ENCODE data around the gene GOLGA6C.
"Not testable (repeated sequence)": the region's sequence is repeated elsewhere in the genome, so short reads cannot be mapped to it uniquely, and the experiment has no call there.

The GOLGA6C gene, protein sequence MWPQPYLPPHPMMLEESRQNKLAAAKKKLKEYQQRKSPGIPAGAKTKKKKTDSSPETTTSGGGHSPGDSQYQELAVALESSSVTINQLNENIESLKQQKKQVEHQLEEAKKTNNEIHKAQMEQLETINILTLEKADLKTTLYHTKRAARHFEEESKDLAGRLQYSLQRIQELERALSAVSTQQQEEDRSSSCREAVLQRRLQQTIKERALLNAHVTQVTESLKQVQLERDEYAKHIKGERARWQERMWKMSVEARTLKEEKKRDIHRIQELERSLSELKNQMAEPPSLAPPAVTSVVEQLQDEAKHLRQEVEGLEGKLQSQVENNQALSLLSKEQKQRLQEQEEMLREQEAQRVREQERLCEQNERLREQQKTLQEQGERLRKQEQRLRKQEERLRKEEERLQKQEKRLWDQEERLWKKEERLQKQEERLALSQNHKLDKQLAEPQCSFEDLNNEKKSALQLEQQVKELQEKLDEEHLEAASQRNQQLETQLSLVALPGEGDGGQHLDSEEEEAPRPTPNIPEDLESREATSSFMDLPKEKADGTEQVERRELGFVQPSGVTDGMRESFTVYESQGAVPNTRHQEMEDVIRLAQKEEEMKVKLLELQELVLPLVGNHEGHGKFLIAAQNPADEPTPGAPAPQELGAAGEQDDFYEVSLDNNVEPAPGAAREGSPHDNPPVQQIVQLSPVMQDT

DNA sequence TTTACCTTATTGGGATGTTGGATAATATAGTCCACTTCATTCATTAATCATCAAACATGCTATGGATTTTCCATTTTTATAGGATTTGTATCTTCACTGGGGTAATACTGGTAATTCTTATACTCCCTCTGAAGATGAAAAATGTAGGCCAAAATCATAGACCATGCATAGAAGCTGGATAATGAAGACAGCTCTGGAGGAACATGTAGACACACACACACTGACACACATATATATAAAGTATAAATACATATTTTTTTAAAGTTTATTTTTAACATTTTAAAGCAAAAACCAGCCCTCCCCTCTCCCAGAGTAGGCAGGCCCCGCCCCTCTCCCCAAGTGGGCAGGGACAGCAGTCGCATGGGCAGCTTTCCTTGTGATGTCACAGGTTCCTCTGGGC lies at the start of gene GOLGA6C:
Gene GOLGA6C (plus strand): TSS at position 301 of the 400 bp plus-strand sequence. CDS start 265 bp downstream, outside the sequence.
- DNase-seq: not testable (repeated sequence)

- DNase-seq: no peak
These were observed 49.4 kb upstream of the GOLGA6C start for GRCh38 chr15:75208501-75209288.

DNA sequence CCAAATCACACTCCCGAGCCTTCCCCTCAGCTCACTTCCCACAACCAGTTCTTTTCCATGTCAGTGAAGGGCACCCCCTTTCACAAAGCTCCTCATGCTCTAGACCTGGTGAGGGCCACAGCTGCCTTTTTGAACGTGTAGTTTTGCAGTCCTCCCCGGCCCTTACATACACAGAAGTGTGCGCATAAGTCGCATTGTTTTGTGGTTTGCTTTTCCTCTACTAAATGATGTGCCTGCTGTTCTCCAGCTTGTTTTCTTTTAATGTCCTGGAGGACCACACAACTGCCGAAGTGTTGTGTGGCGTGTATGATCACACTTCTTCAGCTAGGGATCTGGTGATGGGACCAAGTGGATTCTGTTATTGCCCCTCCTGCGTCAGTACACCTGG lies 48.9 kb upstream of the GOLGA6C start:
- DNase-seq: no peak

- DNase-seq: no peak
These were observed 47.3 kb upstream of the GOLGA6C start for GRCh38 chr15:75210811-75211230.

GRCh38 chr15:75211436-75212199 lies 46.5 kb upstream of the GOLGA6C start:
- DNase-seq: no peak

- DNase-seq: no peak
These were observed 45.8 kb upstream of the GOLGA6C start for GRCh38 chr15:75212200-75212858.

DNA sequence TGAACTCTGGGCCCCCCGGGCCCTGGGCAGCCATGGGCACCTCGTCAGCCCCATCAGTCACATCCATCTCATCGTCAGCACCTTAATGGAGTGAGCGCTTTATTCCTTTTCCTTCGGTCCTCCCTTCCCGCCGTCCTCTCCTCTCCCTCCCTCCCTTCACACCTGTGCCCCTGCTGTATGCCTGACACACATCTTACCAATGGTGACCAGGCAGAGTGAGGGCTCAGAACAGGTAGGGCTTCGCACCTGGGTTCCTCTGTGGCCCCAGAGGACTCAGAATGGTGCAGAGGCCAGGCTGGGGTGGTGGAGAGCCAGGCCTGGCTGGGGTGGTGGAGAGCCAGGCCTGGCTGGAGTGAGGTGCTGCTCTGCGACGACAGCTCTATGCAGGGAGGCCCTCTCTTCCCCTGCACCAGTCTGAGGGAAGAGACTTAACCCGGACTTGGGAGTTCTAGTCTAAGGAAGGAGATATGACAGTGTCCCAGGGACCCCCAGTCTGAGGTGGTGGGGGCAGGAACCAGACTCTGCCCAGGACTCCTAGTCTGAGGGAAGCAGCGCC lies 44.8 kb upstream of the GOLGA6C start:
- DNase-seq: no peak

GRCh38 chr15:75213768-75214221 lies 44.3 kb upstream of the GOLGA6C start:
- DNase-seq: no peak

GRCh38 chr15:75214293-75215096 lies 43.6 kb upstream of the GOLGA6C start:
- DNase-seq: no peak

DNA sequence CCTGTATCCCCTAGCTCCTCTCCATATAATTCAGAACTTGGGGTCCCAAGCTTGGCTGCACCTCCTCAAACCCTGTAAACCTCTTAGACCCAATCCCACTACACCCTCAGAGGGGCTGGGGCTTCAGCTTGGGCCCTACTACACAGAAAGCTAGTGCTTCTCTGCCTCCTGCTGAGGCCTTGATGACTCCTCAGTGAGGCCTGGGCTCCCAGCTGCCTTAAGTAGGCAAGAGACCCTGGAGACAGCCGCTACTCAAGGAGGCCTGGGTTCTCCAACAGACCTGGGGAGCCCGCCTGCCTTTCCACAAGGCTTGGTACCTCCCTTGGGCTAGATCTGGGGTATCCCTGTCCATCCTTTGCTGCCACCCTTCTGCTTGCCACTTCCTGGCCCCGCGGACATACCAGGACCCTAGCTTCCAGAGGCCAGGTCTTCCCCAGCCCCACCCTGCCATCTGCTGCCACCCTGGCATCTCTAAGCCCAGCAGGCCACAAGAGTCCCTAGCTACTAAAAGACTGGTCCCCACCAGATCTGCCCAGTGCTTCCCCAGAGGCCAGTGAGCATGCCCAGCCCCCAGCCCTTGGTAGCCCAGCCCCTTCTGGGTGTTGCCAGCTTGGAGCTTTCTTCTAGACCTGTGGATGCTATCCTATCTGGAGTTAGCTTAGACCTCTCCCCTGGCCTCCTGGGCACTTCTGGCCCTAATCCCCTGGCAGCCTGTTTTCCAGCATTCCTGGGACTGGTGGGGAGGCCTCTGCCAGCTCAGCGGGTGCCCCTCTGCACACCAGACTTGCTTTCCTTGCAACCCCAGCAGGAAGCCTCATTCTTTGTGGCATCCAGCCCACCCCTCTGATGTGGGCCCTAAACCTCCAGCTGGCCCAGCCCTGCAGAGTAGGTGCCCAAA lies 42.8 kb upstream of the GOLGA6C start:
- no peak for DNase-seq

- no peak for DNase-seq
These were observed 41.1 kb upstream of the GOLGA6C start for GRCh38 chr15:75217012-75217411.

DNA sequence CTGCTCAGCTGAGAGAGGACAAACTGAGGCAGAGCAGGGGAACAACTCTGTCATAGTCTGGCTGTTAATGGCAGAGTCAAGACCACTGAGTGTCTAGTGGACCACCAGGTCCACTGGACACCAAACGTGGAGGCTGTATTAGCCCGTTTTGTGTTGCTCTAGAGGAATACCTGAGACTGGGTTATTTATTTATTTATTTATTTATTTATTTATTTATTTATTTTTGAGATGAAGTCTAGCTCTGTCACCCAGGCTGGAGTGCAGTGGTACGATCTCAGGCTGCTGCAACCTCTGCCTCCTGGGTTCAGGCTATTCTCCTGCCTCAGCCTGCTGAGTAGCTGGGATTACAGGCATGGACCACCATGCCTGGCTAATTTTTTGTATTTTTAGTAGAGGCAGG lies 40.6 kb upstream of the GOLGA6C start:
- DNase-seq: not testable (repeated sequence)

- DNase-seq: not testable (repeated sequence)
These were observed 38.6 kb upstream of the GOLGA6C start for GRCh38 chr15:75219507-75219929.

DNA sequence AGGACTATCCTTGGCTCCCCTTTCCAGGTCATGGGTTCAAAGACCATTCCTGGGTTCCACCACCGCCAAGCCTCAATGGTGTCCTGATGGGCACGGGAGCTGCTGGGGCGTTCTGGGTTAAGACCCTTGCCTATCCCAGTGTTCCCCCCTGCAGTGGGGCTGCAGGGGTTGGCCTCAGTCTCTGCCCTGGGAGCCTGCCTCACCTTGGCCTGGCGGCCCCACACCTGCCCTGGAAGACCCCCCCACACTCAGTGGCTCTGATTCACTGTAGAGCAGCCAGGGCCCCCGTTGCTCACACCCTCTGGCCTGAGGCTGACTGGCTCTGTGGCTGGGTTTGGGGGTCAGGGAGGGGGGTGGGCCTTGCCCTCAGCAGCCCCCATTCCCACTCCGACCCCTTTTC lies 34.4 kb upstream of the GOLGA6C start:
- DNase-seq: no peak

DNA sequence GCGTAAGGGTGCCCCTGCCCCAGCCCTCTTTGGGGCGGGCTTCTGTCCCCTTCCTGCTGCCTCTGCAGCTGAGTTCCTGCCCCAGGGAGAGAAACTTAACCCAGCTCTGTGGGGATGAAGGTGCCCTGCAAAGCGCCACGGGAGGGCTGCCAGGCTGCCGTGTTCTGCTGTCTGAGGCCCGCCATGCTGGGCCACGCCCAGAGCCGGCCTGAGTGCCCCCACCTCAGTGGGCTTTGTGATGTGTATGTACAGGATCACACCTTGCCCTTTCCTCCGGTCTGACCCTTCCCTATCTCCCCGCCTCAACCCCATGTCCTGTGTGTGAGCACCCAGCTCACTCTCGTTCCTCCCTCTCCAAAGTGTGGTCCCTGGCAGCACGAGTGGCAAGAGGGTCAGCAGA lies 33.9 kb upstream of the GOLGA6C start:
- DNase-seq: no peak

GRCh38 chr15:75225102-75225836 lies 32.9 kb upstream of the GOLGA6C start:
- DNase-seq: not testable (repeated sequence)

DNA sequence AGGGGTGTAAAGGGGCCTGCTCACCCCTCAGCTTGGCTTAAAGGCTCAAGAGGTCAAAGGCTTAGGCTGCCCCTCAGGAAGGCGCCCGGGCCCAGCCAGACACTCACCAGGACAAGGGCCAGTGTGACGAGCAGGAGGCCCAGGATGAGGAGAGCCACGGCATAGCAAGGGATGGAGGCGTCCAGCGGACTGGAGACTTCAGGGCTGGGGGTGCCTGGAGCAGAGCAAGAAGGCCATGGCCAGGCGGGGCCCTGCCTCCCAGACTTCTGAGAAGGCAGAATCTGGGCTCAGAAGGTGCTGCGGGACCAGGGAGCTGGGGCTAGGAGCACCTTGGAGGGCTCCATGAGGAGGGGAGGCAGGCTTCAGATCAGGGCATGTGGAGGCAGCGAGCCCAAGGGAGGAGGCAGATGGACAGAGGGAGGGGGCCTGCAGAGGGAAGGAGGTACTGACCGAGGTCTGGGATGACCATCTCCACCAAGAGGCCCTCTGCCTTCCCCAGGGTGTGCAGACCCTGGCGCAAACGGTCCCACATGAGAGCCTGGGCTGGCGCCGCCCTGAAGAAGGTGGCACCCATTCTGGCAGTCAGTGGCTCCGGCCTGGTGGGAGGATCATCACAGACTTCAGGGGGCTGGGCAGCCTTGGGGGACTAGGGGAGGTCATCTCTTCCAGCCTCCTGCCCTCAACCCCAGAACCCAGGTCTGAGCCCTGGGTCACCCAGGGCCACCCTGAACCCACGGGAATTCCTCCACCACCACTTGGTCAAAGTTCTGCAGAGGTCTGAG lies 32.0 kb upstream of the GOLGA6C start:
- DNase-seq: no peak

DNA sequence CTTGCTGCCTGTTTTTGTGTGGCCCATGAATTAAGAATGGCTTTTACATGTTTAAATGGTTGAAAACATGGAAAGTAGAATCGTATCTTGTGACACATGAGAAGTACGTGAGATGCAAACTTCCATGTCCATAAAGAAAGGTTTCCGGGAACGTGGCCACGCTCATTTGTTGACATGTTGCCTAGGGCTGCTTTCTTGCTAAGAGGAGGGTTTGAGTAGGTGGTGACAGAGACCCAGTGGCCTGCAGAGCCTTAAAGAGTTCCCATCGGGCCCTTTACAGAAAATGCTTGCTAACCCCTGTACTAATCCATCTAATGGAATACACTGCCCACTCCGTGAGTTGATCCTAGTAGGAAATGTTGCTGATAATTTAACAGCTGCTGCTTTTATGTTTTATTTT lies 31.0 kb upstream of the GOLGA6C start:
- not testable (repeated sequence) for DNase-seq

All from NCI-H2227 treated with DMSO at 0.1 percent for 48 hours (cell line).